A673 (cell line): Measurements from ENCODE around the gene OR2T29.
"Not testable (repeated sequence)": the region's sequence is repeated elsewhere in the genome, so short reads cannot be mapped to it uniquely, and the experiment has no call there.

Experiments used
- EZH2 ChIP-seq: fragments of 200-600 bp; sonication (generic); IDR thresholded peaks from 2 replicates; pipeline ENCODE4 v1.6.1; 2017; ENCODE audit warnings: borderline replicate concordance, low read depth, mild to moderate bottlenecking, mixed read lengths, antibody characterized with exemption, low read length; ENCODE audit not compliant: poor library complexity, severe bottlenecking
- TF ChIP-seq, protein P1 (sequence below): fragments of 300-800, 200-600 bp; sonication (generic); conservative IDR thresholded peaks from 2 replicates; pipeline ENCODE4 v1.5.1; 2017; ENCODE audit warnings: low read depth, mild to moderate bottlenecking, antibody characterized with exemption, low read length, moderate library complexity, mixed read lengths

DNA sequence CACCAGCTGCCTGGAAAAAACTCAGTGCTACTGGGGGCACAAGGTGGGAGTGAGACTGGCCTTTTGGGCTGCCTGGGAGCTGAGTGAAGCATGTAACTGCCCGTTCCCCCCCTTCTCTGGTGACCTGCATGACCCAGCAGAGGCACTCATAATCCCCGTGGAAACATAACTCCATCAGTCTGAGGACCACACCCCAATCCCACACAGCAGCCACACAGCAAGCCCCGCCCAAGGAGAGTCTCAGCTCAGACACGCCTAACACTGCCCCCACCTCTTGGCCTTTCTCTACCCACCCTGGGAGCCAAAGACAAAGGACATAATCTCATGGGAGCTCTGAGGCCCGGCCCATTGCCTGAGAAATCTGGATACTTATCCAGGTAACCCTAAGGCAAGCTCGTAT is 11.5 kb downstream of the OR2T29 start:
- TF ChIP-seq EZH2, result not testable (repeated sequence)
- TF ChIP-seq, protein P1, sequence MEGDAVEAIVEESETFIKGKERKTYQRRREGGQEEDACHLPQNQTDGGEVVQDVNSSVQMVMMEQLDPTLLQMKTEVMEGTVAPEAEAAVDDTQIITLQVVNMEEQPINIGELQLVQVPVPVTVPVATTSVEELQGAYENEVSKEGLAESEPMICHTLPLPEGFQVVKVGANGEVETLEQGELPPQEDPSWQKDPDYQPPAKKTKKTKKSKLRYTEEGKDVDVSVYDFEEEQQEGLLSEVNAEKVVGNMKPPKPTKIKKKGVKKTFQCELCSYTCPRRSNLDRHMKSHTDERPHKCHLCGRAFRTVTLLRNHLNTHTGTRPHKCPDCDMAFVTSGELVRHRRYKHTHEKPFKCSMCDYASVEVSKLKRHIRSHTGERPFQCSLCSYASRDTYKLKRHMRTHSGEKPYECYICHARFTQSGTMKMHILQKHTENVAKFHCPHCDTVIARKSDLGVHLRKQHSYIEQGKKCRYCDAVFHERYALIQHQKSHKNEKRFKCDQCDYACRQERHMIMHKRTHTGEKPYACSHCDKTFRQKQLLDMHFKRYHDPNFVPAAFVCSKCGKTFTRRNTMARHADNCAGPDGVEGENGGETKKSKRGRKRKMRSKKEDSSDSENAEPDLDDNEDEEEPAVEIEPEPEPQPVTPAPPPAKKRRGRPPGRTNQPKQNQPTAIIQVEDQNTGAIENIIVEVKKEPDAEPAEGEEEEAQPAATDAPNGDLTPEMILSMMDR, result not testable (repeated sequence)
